HepG2 (cell line): Measurements from ENCODE around the gene CXXC5. TPM values are rescaled to one million over a fixed set of nuclear protein-coding genes. Genes with fewer than 3 reads are reported as not detected.

ENCODE experiments used
- ATAC-seq: fragments of 200-7000 bp; cut with Tn5 transposase; 3 replicates; pipeline ENCODE4 v1.9.1; 2020; ENCODE audit warnings: mild to moderate bottlenecking, moderate library complexity
- BruUV-seq: library from RNA; stranded (reverse); fragments of 400-500 nt; replicated peaks from 2 replicates; lab custom pipeline; 2021; lab: Mats Ljungman, UMichigan
- CTCF ChIA-PET: fragments of 300-600 bp; formaldehyde crosslinking; extraction: SDS; loops from one replicate; lab custom pipeline; 2021; ENCODE audit warnings: low total read pairs, inconsistent platforms, low intra/inter-chr PET ratio; lab: Yijun Ruan, JAX
- POLR2A ChIA-PET: fragments of 350-600 bp; sonication (Branson Sonifier 250); formaldehyde crosslinking; loops from one replicate; lab custom pipeline; 2020; ENCODE audit warnings: antibody characterized with exemption, inconsistent platforms; lab: Yijun Ruan, JAX
- DNase-seq: peaks from one replicate; pipeline ENCODE4 v3.0.0-alpha.2; 2015; ENCODE audit warnings: low spot score
- FAIRE-seq: peaks from 3 replicates; lab custom pipeline; 2011; peaks lifted over from hg19 to GRCh38; lab: Jason Lieb, UNC
- H2AFZ ChIP-seq: one replicate; pipeline ENCODE4 v1.6.1; 2011; ENCODE audit warnings: low read length, inconsistent platforms
- H3K27ac ChIP-seq: fragments of 300-600 bp; 3 replicates; pipeline ENCODE4 v1.8.0; 2011; ENCODE audit warnings: mixed run types, mild to moderate bottlenecking, mixed read lengths, low read length, inconsistent platforms; ENCODE audit not compliant: insufficient read depth; ENCODE audit errors: extremely low read length
- H3K27me3 ChIP-seq, 2 experiments: fragments of 200-600 bp in 1 of 2; 2 replicates in 1 of 2; 3 replicates in 1 of 2; pipeline versions ENCODE4 v1.6.0 to v1.8.0; 2011; ENCODE audit warnings: low read length in 2 of 2, mild to moderate bottlenecking in 2 of 2, moderate library complexity in 2 of 2, inconsistent platforms in 1 of 2; ENCODE audit not compliant: insufficient read depth in 2 of 2, control insufficient read depth in 1 of 2
- H3K36me3 ChIP-seq, 2 experiments: fragments of 200-600 bp in 1 of 2; replicated peaks in 1 of 2; 2 replicates in 1 of 2; 3 replicates in 1 of 2; pipeline versions ENCODE4 v1.5.1 to v1.8.0; 2011; ENCODE audit warnings: low read length in 2 of 2, inconsistent platforms in 1 of 2; ENCODE audit not compliant: insufficient read depth in 2 of 2, control insufficient read depth in 1 of 2
- H3K4me1 ChIP-seq: 2 replicates; pipeline ENCODE4 v1.5.1; 2012; ENCODE audit warnings: low read length, inconsistent platforms; ENCODE audit not compliant: insufficient read depth
- H3K4me2 ChIP-seq: 2 replicates; pipeline ENCODE4 v1.6.0; 2011; ENCODE audit warnings: low read depth, low read length, inconsistent platforms
- H3K4me3 ChIP-seq, 3 experiments: fragments of 200-600 bp in 1 of 3; sonication (generic), shearing (Covaris generic) in 1 of 3; replicated peaks in 1 of 3; 2 replicates each; pipeline ENCODE4 v1.5.1; 2011 to 2016; ENCODE audit warnings: low read length in 3 of 3, inconsistent platforms in 2 of 3, low read depth in 2 of 3, mild to moderate bottlenecking in 2 of 3, control low read depth in 1 of 3, mixed read lengths in 1 of 3; ENCODE audit not compliant: insufficient read depth in 1 of 3
- H3K79me2 ChIP-seq: one replicate; pipeline ENCODE4 v1.6.1; 2011; ENCODE audit warnings: low read length, inconsistent platforms; ENCODE audit not compliant: insufficient read depth
- H3K9ac ChIP-seq: 2 replicates; pipeline ENCODE4 v1.6.0; 2011; ENCODE audit warnings: mild to moderate bottlenecking, low read depth, low read length, inconsistent platforms; ENCODE audit not compliant: insufficient read depth
- H3K9me3 ChIP-seq: 2 replicates; pipeline ENCODE4 v1.5.1; 2012; ENCODE audit warnings: mild to moderate bottlenecking, low read length
- H4K20me1 ChIP-seq: 2 replicates; pipeline ENCODE4 v1.6.0; 2011; ENCODE audit warnings: inconsistent platforms, mild to moderate bottlenecking, low read length, moderate library complexity; ENCODE audit not compliant: insufficient read depth
- JUND ChIP-seq: sonication (generic); formaldehyde crosslinking; IDR thresholded peaks from 2 replicates; pipeline ENCODE4 v1.8.0; 2022; ENCODE audit warnings: mild to moderate bottlenecking, missing genetic modification reagents
- MZF1 ChIP-seq: sonication (generic); formaldehyde crosslinking; IDR thresholded peaks from 2 replicates; pipeline ENCODE4 v1.8.1; 2023; ENCODE audit warnings: mild to moderate bottlenecking, missing genetic modification reagents, borderline replicate concordance
- ZFP1 ChIP-seq: IDR thresholded peaks from 2 replicates; pipeline ENCODE4 v1.6.1; 2016
- ZNF256 ChIP-seq: sonication (generic); formaldehyde crosslinking; conservative IDR thresholded peaks from 2 replicates; pipeline ENCODE4 v1.4.0; 2020; ENCODE audit warnings: missing genetic modification reagents
- ZNF282 ChIP-seq: fragments of 450-650 bp; IDR thresholded peaks from 2 replicates; pipeline ENCODE4 v1.6.1; 2018; ENCODE audit not compliant: partially characterized antibody
- ZNF629 ChIP-seq: sonication (generic); formaldehyde crosslinking; conservative IDR thresholded peaks from 2 replicates; pipeline ENCODE4 v1.5.0; 2020; ENCODE audit warnings: missing genetic modification reagents
- WGBS: methylation state at CpG from one replicate; pipeline ENCODE4 v1.1.6; 2017; ENCODE audit warnings: low lambda C conversion rate; 5-methylcytosine and 5-hydroxymethylcytosine counted together
- in situ Hi-C: cut with HindIII; loops from 2 replicates; pipeline ENCODE4 v1.10.0; 2017; ENCODE audit warnings: low pct_unique_long_range_greater_than_20kb; ENCODE audit not compliant: extremely low pct_ligation_motif_present
- intact Hi-C: fragments of 100-400 bp; cut with micrococcal nuclease; formaldehyde crosslinking; loops from one replicate; pipeline ENCODE4 v1.10.0; 2022; ENCODE audit not compliant: unreplicated experiment
- polyA plus RNA-seq, 8 experiments: library from polyadenylated mRNA; depleted of rRNA in 3 of 8; stranded (reverse) in 7 of 8; unstranded in 1 of 8; fragments of >200 nt; fragmentation: Illumina TruSeq in 4 of 8; extraction: Trizol in 4 of 8; gene quantifications; 2 replicates each; pipeline versions ENCODE4 v1.2.1 to v1.2.3, GENCODE V29; 2011 to 2016; ENCODE audit warnings: low read depth in 4 of 8, missing spikeins in 1 of 8, mixed read lengths in 1 of 8; ENCODE audit not compliant: insufficient read depth in 1 of 8
- total RNA-seq, 5 experiments: library from RNA; depleted of rRNA; stranded (reverse); fragments of >200 nt; fragmentation: Illumina TruSeq; extraction: Trizol; gene quantifications; 2 replicates each; pipeline ENCODE4 v1.2.3, GENCODE V29; 2016; ENCODE audit warnings: low read depth in 1 of 5
- TF ChIP-seq, protein P1 (sequence below): sonication (generic); formaldehyde crosslinking; IDR thresholded peaks from 2 replicates; pipeline ENCODE4 v1.4.0; 2020; ENCODE audit warnings: missing genetic modification reagents
- TF ChIP-seq, protein P2 (sequence below): sonication (generic); formaldehyde crosslinking; conservative IDR thresholded peaks from 2 replicates; pipeline ENCODE4 v1.8.0; 2022; ENCODE audit warnings: mild to moderate bottlenecking, moderate library complexity, missing genetic modification reagents

Gene CXXC5
- total and polyA plus RNA-seq, 2 of the 13 experiments (the other 11 are each of a cell fraction or from before 2014, with no cell fraction given), result 32.3 to 33.0 TPM

DNA sequence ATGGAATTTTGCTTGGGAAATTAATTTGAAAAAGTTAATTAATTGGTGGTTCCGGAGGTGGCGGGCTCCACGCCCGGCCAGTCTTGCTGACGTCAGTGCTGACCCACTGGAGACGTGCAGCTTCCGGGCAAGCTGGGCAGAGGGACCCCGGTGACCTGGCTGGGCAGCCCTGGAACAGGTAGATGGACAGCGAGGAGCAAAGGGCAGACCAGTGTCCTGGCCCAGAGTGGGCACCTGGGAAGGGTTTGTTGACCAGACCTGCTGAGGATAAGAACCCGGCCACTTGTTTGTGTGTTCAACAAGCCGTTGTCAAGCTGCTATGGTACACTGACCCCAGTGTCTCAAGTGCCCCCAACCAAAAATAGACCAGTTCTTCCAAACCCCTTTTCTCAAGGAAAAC, 17.5 kb downstream of the CXXC5 start:
- ATAC-seq, result no peak
- DNase-seq, result no peak
- Histone ChIP-seq H3K9me3 (no peaks in the 10 kb centered on the region), H4K20me1 (peaks cover 80% of the 10 kb centered on the region), H3K27ac (no peak overlapping the region), H3K79me2 (peaks cover 92% of the 10 kb centered on the region), H2AFZ (no peak overlapping the region), H3K4me1 (peaks cover 61% of the 10 kb centered on the region), H3K9ac (no peak overlapping the region), H3K4me3 (no peak overlapping the region), H3K27me3 (no peaks in the 10 kb centered on the region), H3K4me2 (no peak overlapping the region), H3K36me3 (peaks cover 13 to 32% of the 10 kb centered on the region in 2 experiments)
- no TSS peak for BruUV-seq
- in situ Hi-C loops (no loop called here), intact Hi-C loops (no loop called here)
- FAIRE-seq, result no peak
- POLR2A ChIA-PET, result interaction anchor here (3.5 kb wide), 1 partner anchor 11 kb away, joined by 12 read pairs; no protein-coding TSS in a partner anchor
- no peak for TF ChIP-seq MZF1 (CRISPR knock-in tag)
- no peak for TF ChIP-seq ZNF256 (CRISPR knock-in tag)
- TF ChIP-seq, protein P1, sequence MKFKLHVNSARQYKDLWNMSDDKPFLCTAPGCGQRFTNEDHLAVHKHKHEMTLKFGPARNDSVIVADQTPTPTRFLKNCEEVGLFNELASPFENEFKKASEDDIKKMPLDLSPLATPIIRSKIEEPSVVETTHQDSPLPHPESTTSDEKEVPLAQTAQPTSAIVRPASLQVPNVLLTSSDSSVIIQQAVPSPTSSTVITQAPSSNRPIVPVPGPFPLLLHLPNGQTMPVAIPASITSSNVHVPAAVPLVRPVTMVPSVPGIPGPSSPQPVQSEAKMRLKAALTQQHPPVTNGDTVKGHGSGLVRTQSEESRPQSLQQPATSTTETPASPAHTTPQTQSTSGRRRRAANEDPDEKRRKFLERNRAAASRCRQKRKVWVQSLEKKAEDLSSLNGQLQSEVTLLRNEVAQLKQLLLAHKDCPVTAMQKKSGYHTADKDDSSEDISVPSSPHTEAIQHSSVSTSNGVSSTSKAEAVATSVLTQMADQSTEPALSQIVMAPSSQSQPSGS, result no peak
- 92% methylated on average over 10 of the region's 11 CpGs for WGBS
- CTCF ChIA-PET, result no interaction called here

DNA sequence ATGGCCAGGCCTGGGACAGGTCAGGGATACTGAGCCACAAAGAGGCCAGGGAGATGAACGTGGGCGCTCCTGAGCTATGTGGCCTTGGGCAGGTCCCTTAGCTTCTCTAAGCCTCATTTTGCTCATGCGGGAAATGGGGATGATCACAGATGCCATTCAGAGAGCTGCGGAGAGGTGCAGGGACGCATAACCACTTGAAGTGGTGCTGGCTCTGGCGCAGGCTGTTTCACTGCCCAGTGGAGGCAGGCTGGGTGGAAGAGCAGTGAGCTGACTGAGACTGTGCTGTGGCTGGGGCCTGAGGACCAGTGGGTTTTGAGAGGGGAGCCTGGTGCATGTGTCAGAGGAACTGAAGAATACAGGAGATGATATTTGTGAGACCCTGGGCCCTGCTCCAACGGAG, 18.4 kb downstream of the CXXC5 start:
- H3K9me3 ChIP-seq, result no peaks in the 10 kb centered on the region
- TF ChIP-seq ZNF629 (CRISPR knock-in tag), result peak; percentile 74
- TF ChIP-seq ZNF282, result no peak
- TF ChIP-seq, protein P2, sequence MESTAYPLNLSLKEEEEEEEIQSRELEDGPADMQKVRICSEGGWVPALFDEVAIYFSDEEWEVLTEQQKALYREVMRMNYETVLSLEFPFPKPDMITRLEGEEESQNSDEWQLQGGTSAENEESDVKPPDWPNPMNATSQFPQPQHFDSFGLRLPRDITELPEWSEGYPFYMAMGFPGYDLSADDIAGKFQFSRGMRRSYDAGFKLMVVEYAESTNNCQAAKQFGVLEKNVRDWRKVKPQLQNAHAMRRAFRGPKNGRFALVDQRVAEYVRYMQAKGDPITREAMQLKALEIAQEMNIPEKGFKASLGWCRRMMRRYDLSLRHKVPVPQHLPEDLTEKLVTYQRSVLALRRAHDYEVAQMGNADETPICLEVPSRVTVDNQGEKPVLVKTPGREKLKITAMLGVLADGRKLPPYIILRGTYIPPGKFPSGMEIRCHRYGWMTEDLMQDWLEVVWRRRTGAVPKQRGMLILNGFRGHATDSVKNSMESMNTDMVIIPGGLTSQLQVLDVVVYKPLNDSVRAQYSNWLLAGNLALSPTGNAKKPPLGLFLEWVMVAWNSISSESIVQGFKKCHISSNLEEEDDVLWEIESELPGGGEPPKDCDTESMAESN, result no peak
- TF ChIP-seq JUND, result no peak
- TF ChIP-seq ZFP1 (CRISPR knock-in tag), result no peak
- TF ChIP-seq, all 625 proteins: peak for 1
- DNase-seq (no peak), ATAC-seq (no peak), FAIRE-seq (no peak)
- WGBS, result 86% methylated on average over 3 of the region's 7 CpGs
- POLR2A ChIA-PET, result interaction anchor here (1.4 to 3.5 kb wide), 2 partner anchors 11 to 12 kb away, joined by 3 to 12 read pairs; no protein-coding TSS in a partner anchor
- H3K36me3 ChIP-seq, result peaks cover 11 to 29% of the 10 kb centered on the region in 2 experiments
- no peaks in the 10 kb centered on the region for H3K27me3 ChIP-seq
- in situ Hi-C loops, result no loop called here
- CTCF ChIA-PET, result no interaction called here
- H3K4me3 ChIP-seq, result no peak overlapping the region
- peaks cover 85% of the 10 kb centered on the region for H4K20me1 ChIP-seq
- no TSS peak for BruUV-seq
- H3K4me2 ChIP-seq, result no peak overlapping the region
- peaks cover 94% of the 10 kb centered on the region for H3K79me2 ChIP-seq
- peaks cover 66% of the 10 kb centered on the region for H3K4me1 ChIP-seq
- no peak overlapping the region for H2AFZ ChIP-seq
- no peak overlapping the region for H3K9ac ChIP-seq
- H3K27ac ChIP-seq, result no peak overlapping the region
- intact Hi-C loops, result no loop called here
